Endothelial cell (in vitro differentiated cells): ENCODE results near the gene ARID3C. TPM values are rescaled to one million over a fixed set of nuclear protein-coding genes. Genes with fewer than 3 reads are reported as not detected.
A peak's percentile ranks its signal among the peaks of the same experiment; 100 is the strongest.

Experiments
- DNase-seq: peaks from one replicate; pipeline ENCODE4 v3.0.0; 2021; ENCODE audit warnings: low spot score
- H3K27ac Mint-ChIP-seq: one replicate; pipeline ENCODE4 v1.8.0; 2021; ENCODE audit warnings: mixed read lengths, inconsistent platforms; ENCODE audit not compliant: unreplicated experiment
- H3K27me3 Mint-ChIP-seq: one replicate; pipeline ENCODE4 v1.8.0; 2021; ENCODE audit warnings: mild to moderate bottlenecking, moderate library complexity, mixed read lengths, inconsistent platforms; ENCODE audit not compliant: unreplicated experiment
- H3K36me3 Mint-ChIP-seq: one replicate; pipeline ENCODE4 v1.8.0; 2021; ENCODE audit warnings: mild to moderate bottlenecking, low read depth, mixed read lengths, inconsistent platforms; ENCODE audit not compliant: unreplicated experiment
- H3K4me1 Mint-ChIP-seq: one replicate; pipeline ENCODE4 v1.8.0; 2021; ENCODE audit warnings: mild to moderate bottlenecking, mixed read lengths, inconsistent platforms; ENCODE audit not compliant: unreplicated experiment
- H3K4me3 Mint-ChIP-seq: one replicate; pipeline ENCODE4 v1.8.0; 2021; ENCODE audit warnings: mild to moderate bottlenecking, mixed read lengths, inconsistent platforms; ENCODE audit not compliant: unreplicated experiment
- H3K9me3 Mint-ChIP-seq: one replicate; pipeline ENCODE4 v1.8.0; 2021; ENCODE audit warnings: mixed read lengths, inconsistent platforms; ENCODE audit not compliant: unreplicated experiment
- total RNA-seq: library from RNA; stranded (reverse); fragmentation: NEBNext Ultra II Directional; extraction: Animal tissue kit (Norgen Biotek cat#: 25700); gene quantifications from one replicate; pipeline ENCODE4 v1.2.1, GENCODE V29; 2021; ENCODE audit not compliant: unreplicated experiment
- TF ChIP-seq, protein P1 (sequence below): fragments of 200-600 bp; sonication (generic); IDR thresholded peaks from one replicate; pipeline ENCODE4 v1.5.0; 2021; ENCODE audit warnings: antibody characterized with exemption; ENCODE audit not compliant: unreplicated experiment

Gene ARID3C
- total RNA-seq, 1 donor from 2014 or later = not detected

DNA sequence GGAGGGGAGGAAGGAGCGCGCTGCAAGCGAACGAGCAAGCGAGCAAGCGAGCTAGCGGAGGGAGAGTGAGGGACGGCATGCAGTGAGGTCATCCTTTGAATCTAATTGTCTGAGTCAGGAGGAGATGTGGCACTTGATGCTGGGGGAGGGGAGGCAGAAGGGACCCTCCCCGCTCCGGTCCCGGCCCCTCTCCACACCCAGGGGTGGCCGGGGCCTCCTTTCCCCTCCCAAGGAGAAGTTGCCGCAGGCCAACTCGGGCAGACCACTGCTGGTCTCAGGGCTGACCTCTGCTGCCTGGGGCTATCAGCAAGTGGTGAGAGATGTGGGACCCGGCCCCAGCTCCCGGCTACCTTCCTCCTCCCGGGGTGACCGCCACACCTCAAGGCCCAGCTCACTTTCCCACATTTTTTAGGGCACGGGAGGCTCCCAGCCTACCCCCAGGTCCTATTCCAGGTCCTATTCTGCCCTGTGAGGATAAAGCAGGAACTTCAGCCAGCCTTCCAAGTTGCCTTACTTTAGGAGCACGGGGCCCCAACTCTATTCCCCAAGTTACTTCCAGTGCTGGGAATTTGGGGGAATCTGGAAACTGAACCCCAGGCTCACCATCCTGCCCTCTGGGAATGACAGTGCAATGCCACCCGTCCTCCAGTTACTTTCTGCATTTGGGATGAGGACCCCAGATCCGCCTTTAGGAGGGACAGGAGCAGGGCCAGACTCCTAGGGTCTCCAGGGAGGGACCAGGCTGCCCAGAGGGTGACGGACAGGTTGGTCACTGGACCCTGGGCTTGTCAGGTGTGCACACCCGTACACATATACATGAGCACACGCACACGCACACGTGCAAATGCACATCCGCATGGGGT lies 50.4 kb downstream of the ARID3C start:
- Mint-ChIP-seq H3K27ac (no peak overlapping the region), H3K27me3 (peaks cover 25% of the 10 kb centered on the region), H3K4me3 (peak overlapping the region; percentile 69), H3K36me3 (no peaks in the 10 kb centered on the region), H3K9me3 (no peaks in the 10 kb centered on the region), H3K4me1 (peaks cover 46% of the 10 kb centered on the region)
- DNase-seq = peak; percentile 45
- TF ChIP-seq, protein P1, sequence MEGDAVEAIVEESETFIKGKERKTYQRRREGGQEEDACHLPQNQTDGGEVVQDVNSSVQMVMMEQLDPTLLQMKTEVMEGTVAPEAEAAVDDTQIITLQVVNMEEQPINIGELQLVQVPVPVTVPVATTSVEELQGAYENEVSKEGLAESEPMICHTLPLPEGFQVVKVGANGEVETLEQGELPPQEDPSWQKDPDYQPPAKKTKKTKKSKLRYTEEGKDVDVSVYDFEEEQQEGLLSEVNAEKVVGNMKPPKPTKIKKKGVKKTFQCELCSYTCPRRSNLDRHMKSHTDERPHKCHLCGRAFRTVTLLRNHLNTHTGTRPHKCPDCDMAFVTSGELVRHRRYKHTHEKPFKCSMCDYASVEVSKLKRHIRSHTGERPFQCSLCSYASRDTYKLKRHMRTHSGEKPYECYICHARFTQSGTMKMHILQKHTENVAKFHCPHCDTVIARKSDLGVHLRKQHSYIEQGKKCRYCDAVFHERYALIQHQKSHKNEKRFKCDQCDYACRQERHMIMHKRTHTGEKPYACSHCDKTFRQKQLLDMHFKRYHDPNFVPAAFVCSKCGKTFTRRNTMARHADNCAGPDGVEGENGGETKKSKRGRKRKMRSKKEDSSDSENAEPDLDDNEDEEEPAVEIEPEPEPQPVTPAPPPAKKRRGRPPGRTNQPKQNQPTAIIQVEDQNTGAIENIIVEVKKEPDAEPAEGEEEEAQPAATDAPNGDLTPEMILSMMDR = no peak

DNA sequence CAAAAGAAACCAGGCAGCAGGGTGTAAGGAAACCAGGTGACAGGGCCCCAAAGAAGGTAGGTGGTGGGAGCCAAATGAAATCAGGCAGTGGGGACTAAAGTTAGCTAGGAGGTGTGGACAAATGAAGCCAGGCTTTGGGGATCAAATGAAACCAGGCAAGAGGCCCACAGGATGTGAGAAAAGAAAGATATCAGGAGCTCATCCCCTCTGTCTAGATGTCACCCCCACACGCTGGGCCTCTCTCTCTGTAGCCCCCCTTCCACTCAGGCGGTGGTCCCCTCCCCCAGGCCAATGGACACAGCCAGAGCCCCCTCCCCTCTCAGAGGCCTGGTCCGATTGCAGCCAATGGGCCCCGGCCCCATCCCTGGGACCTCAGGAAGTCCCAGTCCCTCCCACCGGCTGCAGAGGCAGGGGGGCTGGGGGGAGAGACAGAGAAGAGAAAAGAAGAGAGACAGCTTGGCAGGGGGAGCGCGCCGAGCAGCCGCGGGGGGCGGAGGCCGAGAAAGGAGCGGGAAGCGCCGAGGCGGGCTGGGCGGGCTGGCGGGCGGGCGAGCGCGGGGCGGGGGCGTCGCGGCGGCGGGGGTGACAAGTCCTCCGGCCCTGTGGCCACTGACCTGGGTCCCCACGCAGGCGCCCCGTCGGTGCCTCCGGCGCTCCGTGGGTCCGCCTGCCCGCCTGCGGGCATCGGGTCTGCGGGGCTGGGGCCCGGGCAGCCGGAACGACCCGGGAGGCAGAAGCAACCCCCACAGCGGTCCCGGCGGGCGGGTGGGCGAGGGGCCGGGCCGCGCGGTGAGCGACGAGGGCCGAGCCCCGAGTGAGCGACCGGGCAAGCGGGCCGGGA lies 51.2 kb downstream of the ARID3C start:
- Mint-ChIP-seq H3K36me3 (no peaks in the 10 kb centered on the region), H3K4me1 (peaks cover 46% of the 10 kb centered on the region), H3K27me3 (peaks cover 22% of the 10 kb centered on the region), H3K27ac (no peak overlapping the region), H3K4me3 (peak overlapping the region; percentile 65), H3K9me3 (no peaks in the 10 kb centered on the region)
- TF ChIP-seq, protein P1 = no peak
- DNase-seq = no peak

DNA sequence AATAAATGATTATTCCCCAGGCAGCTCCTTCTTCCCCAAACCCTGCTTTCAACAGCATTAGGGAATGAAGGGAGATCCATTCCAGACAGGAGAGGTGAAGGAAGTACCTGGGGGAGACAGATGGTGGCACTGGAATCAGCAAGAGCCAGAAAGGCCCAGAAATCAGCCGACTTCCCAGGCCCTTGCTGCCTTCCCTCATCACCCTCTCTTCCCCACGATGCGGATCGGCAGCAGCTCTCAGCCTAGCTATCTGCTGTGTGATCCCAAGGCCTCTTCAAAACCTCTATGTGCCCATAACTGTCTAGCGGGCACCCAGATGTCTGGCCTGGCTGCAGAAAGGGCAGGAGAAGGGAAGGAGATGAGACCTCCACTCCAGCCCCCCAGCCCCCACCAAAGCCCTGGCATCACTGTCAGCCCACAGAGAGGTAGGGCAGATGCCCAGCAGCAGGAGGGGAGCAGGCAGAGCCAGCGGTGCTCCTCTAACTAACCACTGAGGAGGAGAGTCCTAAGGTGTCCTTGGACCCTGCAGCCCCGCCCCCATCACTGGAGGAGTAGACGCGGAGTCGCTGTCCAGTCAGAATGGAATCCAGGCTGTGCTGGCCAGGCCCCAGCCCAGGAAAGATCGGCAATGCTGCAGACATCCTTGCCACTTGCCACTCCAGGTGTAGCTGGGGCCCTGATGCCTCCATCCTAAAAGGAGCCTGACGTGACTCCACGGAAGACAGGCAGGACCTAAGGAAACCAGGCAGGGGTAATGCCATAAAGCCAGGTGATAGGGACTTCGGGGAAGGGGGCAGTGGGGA lies 52.1 kb downstream of the ARID3C start:
- TF ChIP-seq, protein P1 = no peak
- Mint-ChIP-seq H3K27ac (no peak overlapping the region), H3K27me3 (peaks cover 24% of the 10 kb centered on the region), H3K4me3 (peak overlapping the region; percentile 65), H3K36me3 (no peaks in the 10 kb centered on the region), H3K4me1 (peaks cover 46% of the 10 kb centered on the region), H3K9me3 (no peaks in the 10 kb centered on the region)
- peak; percentile 41 for DNase-seq

DNA sequence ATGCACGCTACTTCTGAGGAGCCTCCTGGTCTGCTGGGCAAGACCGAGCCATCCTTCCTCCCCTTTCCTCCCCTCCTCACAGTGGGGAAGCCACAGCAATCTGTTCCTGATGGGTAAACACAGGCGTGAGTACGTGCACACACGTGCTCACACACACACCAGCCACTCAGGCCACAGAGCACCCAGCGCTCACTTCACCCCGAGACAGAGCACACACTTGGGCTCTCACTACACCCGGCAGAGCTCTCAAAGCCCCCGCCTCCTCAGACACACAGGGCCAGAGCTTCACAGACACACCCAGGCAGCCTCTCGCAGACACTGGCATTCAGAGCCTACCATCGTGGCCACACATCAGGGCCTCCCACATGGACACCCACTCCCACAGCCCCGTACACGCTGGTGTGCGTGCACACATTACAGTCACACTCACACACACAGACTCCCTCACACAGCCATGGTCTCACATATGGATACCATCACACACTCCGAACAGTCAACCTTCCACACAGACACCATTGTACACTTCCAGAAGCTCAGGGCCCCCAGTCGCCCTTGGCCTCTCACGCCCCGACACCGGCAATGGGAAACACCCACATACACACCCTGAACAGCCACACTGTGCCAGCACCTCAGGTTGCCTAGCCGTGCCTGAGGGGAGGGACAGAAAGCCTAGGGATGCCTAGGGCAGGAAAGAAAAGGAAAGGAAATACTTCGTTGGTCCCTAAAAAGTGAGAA lies 52.8 kb downstream of the ARID3C start:
- H3K36me3 Mint-ChIP-seq = no peaks in the 10 kb centered on the region
- TF ChIP-seq, protein P1 = no peak
- peak overlapping the region; percentile 17 for H3K4me3 Mint-ChIP-seq
- H3K27me3 Mint-ChIP-seq = peaks cover 25% of the 10 kb centered on the region
- no peaks in the 10 kb centered on the region for H3K9me3 Mint-ChIP-seq
- H3K27ac Mint-ChIP-seq = no peak overlapping the region
- DNase-seq = no peak
- peaks cover 45% of the 10 kb centered on the region for H3K4me1 Mint-ChIP-seq
